Stomach (tissue), 4 donors: Measurements from ENCODE around the gene NELL1.

ENCODE experiments used
- CTCF ChIP-seq, 7 experiments: fragments of 450-650 bp in 4 of 7; fragments of 200-600 bp in 3 of 7; sonication (generic) in 3 of 7; IDR thresholded peaks; one replicate each; pipeline ENCODE4 v1.5.1; 2016 to 2019; ENCODE audit warnings: antibody characterized with exemption in 7 of 7, control low read depth in 2 of 7, mild to moderate bottlenecking in 1 of 7
- EP300 ChIP-seq: sonication (generic); formaldehyde crosslinking; IDR thresholded peaks from one replicate; pipeline ENCODE4 v1.6.1; 2017; ENCODE audit warnings: antibody characterized with exemption
- POLR2AphosphoS5 ChIP-seq, 3 donors: sonication (generic); formaldehyde crosslinking; IDR thresholded peaks; one replicate each; pipeline ENCODE4 v1.6.1; 2016; ENCODE audit warnings: antibody characterized with exemption in 3 of 3

DNA sequence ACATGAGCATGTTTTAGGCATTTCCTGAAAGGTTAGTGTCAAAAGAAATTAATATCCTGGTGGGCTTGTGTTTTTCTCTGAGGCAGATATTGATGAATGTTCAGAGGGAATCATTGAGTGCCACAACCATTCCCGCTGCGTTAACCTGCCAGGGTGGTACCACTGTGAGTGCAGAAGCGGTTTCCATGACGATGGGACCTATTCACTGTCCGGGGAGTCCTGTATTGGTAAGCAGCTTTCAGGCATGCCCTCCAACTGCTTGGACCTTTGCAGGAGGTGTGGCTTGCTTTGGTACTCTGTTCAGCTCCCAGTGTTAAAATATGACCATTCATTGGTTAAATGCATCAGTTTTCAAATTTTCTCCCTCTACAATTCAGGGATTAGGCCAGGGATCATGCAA is 864.9 kb downstream of the NELL1 start:
- TF ChIP-seq CTCF (IDR thresholded peaks at IDR 0.05) (no peak), EP300 (no peak), POLR2AphosphoS5 (IDR thresholded peaks at IDR 0.05) (no peak)
